Activated CD4-positive, CD25-positive, alpha-beta regulatory T cell (primary cell): ENCODE data around the gene POLDIP3.
"Not testable (repeated sequence)": the region's sequence is repeated elsewhere in the genome, so short reads cannot be mapped to it uniquely, and the experiment has no call there.

Experiments
- DNase-seq, 4 experiments: peaks; one replicate each; lab custom pipeline; 2025; lab: John Stamatoyannopoulos, UW

Gene POLDIP3

GRCh38 chr22:42619261-42620063, 4.8 kb upstream of the POLDIP3 start:
- DNase-seq: no peak

GRCh38 chr22:42617155-42617983, 2.7 kb upstream of the POLDIP3 start:
- no peak for DNase-seq

- not testable (repeated sequence) for DNase-seq
These were observed 1.1 kb upstream of the POLDIP3 start for GRCh38 chr22:42615860-42616175.

GRCh38 chr22:42615092-42615859, 593 bp upstream of the POLDIP3 start:
- DNase-seq: peak; percentile 49 to 85 (median 68)

- DNase-seq: no peak
These were observed 796 bp downstream of the POLDIP3 start for GRCh38 chr22:42613872-42614301.

- no peak for DNase-seq
These were observed 2.3 kb downstream of the POLDIP3 start for GRCh38 chr22:42612336-42612735.

- DNase-seq: no peak
These were observed 3.6 kb downstream of the POLDIP3 start for GRCh38 chr22:42611051-42611450.

- no peak for DNase-seq
These were observed 4.5 kb downstream of the POLDIP3 start for GRCh38 chr22:42610186-42610585.

GRCh38 chr22:42608823-42609361, 5.8 kb downstream of the POLDIP3 start:
- no peak for DNase-seq

- no peak for DNase-seq
These were observed 6.4 kb downstream of the POLDIP3 start for GRCh38 chr22:42608136-42608822.

- DNase-seq: not testable (repeated sequence)
These were observed 7.0 kb downstream of the POLDIP3 start for GRCh38 chr22:42607641-42608040.

GRCh38 chr22:42604403-42604802, 10.3 kb downstream of the POLDIP3 start:
- no peak for DNase-seq

- no peak for DNase-seq
These were observed 11.3 kb downstream of the POLDIP3 start for GRCh38 chr22:42603427-42603826.

GRCh38 chr22:42602470-42602869, 12.2 kb downstream of the POLDIP3 start:
- no peak for DNase-seq

GRCh38 chr22:42601879-42602465, 12.7 kb downstream of the POLDIP3 start:
- no peak for DNase-seq

- DNase-seq: no peak
These were observed 17.7 kb downstream of the POLDIP3 start for GRCh38 chr22:42596863-42597530.

GRCh38 chr22:42596336-42596735, 18.3 kb downstream of the POLDIP3 start:
- DNase-seq: no peak

- no peak for DNase-seq
These were observed 19.2 kb downstream of the POLDIP3 start for GRCh38 chr22:42595434-42595833.

GRCh38 chr22:42591987-42592386, 22.7 kb downstream of the POLDIP3 start:
- DNase-seq: no peak

- DNase-seq: no peak
These were observed 27.0 kb downstream of the POLDIP3 start for GRCh38 chr22:42587588-42588175.
